Measurements from ENCODE around the gene METTL27. TPM values are rescaled to one million over a fixed set of nuclear protein-coding genes. Genes with fewer than 3 reads are reported as not detected.
"Not testable (repeated sequence)": the region's sequence is repeated elsewhere in the genome, so short reads cannot be mapped to it uniquely, and the experiment has no call there.

Gene METTL27
- total RNA-seq, 1 donor from 2014 or later: 0.26 TPM

- DNase-seq (ENCODE audit: low read depth) (peak; percentile 99), FAIRE-seq (no peak)
- H3K36me3 ChIP-seq (ENCODE audit: control insufficient read depth, insufficient read depth, low read length): no peaks in the 10 kb centered on the region
- no peak for TF ChIP-seq CTCF (IDR thresholded peaks at IDR 0.05; ENCODE audit: insufficient read depth, low read length, severe bottlenecking)
- no peak overlapping the region for H3K4me3 ChIP-seq (ENCODE audit: low read depth, low read length)
- H3K27me3 ChIP-seq (ENCODE audit: control insufficient read depth, insufficient read depth, low read length): peaks cover 1% of the 10 kb centered on the region
Observed at GRCh38 chr7:73851410-73852338, 9.4 kb upstream of the METTL27 start.

- no peak for FAIRE-seq
Observed at GRCh38 chr7:73850781-73851207, 8.5 kb upstream of the METTL27 start.

GRCh38 chr7:73847941-73848723, 5.8 kb upstream of the METTL27 start:
- FAIRE-seq: no peak
- peak; percentile 44 for DNase-seq (ENCODE audit: low read depth)
- TF ChIP-seq CTCF (IDR thresholded peaks at IDR 0.05; ENCODE audit: insufficient read depth, low read length, severe bottlenecking): no peak
- Histone ChIP-seq H3K4me3 (ENCODE audit: low read depth, low read length) (no peak overlapping the region), H3K27me3 (ENCODE audit: control insufficient read depth, insufficient read depth, low read length) (no peaks in the 10 kb centered on the region), H3K36me3 (ENCODE audit: control insufficient read depth, insufficient read depth, low read length) (no peaks in the 10 kb centered on the region)

More at GRCh38 chr7:73850781-73851207, 8.5 kb upstream of the METTL27 start:
- no peak for TF ChIP-seq CTCF (IDR thresholded peaks at IDR 0.05; ENCODE audit: insufficient read depth, low read length, severe bottlenecking)
- Histone ChIP-seq H3K4me3 (ENCODE audit: low read depth, low read length) (no peak overlapping the region), H3K27me3 (ENCODE audit: control insufficient read depth, insufficient read depth, low read length) (no peaks in the 10 kb centered on the region), H3K36me3 (ENCODE audit: control insufficient read depth, insufficient read depth, low read length) (no peaks in the 10 kb centered on the region)
- DNase-seq (ENCODE audit: low read depth): peak; percentile 98

GRCh38 chr7:73845701-73846195, 3.4 kb upstream of the METTL27 start:
- DNase-seq (ENCODE audit: low read depth); H3K27me3 ChIP-seq (ENCODE audit: control insufficient read depth, insufficient read depth, low read length); H3K36me3 ChIP-seq (ENCODE audit: control insufficient read depth, insufficient read depth, low read length); FAIRE-seq; H3K4me3 ChIP-seq (ENCODE audit: low read depth, low read length): not testable (repeated sequence)

- TF ChIP-seq CTCF (IDR thresholded peaks at IDR 0.05; ENCODE audit: insufficient read depth, low read length, severe bottlenecking): no peak
Observed at GRCh38 chr7:73844848-73845460, 2.6 kb upstream of the METTL27 start.

More at GRCh38 chr7:73844848-73845460, 2.6 kb upstream of the METTL27 start:
- Histone ChIP-seq H3K27me3 (ENCODE audit: control insufficient read depth, insufficient read depth, low read length) (no peaks in the 10 kb centered on the region), H3K4me3 (ENCODE audit: low read depth, low read length) (no peak overlapping the region), H3K36me3 (ENCODE audit: control insufficient read depth, insufficient read depth, low read length) (no peaks in the 10 kb centered on the region)
- DNase-seq (ENCODE audit: low read depth) (peak; percentile 60), FAIRE-seq (no peak)

All from bronchial epithelial cell (primary cell).